GM12875 (cell line): ENCODE results near the gene PVALEF.

Experiments used
- H3K4me3 ChIP-seq: one replicate; pipeline ENCODE4 v1.5.1; 2011; ENCODE audit warnings: low read depth, low read length, control low read depth
- TF ChIP-seq, protein P1 (sequence below): IDR thresholded peaks from 2 replicates; pipeline ENCODE4 v1.5.1; 2011; ENCODE audit warnings: low read depth, mild to moderate bottlenecking, control low read depth, inconsistent platforms, low read length, moderate library complexity, borderline replicate concordance; ENCODE audit not compliant: insufficient read depth

Gene PVALEF

DNA sequence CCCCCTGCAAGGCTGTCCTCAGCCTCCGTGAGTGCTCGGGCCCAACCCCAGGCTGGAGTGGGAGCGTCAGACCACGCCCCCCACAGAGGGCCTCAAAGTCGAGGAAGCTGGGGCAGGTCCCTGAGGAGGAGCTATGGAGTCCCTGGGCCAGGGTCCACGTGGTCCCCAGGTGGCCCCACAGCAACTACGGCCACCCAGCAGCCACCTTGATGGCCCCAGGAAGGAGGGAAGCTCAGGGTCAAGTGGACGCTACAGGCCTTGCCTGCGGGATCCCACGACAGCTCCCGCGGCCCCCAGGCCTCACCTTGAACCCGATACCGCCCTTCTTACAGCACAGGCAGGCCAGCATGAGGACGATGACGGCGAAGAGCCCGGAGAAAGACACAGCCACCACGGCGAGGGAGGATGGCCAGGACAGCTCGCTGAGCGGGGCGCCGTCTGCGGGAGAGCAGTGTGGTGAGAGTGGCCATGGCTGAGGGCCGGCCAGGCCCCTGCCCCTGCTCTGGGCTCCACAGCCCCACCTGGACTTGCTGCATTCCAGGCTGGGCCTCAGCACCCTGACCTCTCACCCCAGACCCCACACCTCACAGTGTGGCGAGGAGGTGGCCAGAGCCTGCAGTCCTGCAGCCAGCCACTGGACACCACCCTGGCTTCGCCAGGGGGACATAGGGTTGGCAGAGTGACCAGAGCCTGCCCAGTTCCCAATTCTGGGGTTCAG lies 31.1 kb upstream of the PVALEF start:
- TF ChIP-seq, protein P1, sequence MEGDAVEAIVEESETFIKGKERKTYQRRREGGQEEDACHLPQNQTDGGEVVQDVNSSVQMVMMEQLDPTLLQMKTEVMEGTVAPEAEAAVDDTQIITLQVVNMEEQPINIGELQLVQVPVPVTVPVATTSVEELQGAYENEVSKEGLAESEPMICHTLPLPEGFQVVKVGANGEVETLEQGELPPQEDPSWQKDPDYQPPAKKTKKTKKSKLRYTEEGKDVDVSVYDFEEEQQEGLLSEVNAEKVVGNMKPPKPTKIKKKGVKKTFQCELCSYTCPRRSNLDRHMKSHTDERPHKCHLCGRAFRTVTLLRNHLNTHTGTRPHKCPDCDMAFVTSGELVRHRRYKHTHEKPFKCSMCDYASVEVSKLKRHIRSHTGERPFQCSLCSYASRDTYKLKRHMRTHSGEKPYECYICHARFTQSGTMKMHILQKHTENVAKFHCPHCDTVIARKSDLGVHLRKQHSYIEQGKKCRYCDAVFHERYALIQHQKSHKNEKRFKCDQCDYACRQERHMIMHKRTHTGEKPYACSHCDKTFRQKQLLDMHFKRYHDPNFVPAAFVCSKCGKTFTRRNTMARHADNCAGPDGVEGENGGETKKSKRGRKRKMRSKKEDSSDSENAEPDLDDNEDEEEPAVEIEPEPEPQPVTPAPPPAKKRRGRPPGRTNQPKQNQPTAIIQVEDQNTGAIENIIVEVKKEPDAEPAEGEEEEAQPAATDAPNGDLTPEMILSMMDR = no peak

DNA sequence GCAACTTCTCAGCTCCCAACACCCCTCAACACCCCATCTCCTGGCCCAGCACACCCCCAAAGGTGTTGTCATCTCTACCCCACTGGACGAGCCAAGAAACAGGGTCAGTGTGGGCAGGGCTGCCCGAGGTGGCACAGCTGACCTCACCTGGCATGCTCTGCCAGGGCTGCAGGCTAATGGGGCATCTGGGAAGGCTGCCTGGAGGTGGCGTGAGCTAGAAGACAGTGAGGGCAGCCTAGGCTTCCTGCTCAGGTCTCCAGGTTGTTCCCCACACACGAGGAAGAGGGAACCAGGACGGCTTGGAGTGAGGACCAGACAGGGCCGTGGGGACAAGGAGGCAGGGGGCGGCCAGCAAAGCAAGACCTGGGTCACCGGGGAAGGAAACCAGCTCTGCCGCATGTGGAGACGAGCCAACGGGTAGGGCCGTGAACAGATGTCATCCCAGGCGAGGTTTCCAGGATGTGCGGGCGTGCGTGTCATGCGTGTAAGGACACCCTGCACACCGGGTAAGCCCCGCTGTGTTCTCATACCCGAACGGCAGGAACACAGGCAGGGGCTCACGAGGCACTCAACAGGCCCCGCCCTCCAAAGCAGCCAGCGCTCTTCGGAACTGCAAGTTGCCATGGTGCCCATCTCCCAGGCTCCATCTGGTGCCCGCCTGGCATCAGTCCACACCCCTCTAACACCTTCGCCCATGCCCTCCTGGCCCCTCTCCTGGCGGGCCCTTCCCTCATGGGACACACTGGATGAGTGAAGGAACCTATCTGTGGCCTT lies 29.6 kb upstream of the PVALEF start:
- TF ChIP-seq, protein P1 = no peak
- H3K4me3 ChIP-seq = no peak overlapping the region

More for the DNA sequence above, 31.1 kb upstream of the PVALEF start:
- H3K4me3 ChIP-seq = no peak overlapping the region

DNA sequence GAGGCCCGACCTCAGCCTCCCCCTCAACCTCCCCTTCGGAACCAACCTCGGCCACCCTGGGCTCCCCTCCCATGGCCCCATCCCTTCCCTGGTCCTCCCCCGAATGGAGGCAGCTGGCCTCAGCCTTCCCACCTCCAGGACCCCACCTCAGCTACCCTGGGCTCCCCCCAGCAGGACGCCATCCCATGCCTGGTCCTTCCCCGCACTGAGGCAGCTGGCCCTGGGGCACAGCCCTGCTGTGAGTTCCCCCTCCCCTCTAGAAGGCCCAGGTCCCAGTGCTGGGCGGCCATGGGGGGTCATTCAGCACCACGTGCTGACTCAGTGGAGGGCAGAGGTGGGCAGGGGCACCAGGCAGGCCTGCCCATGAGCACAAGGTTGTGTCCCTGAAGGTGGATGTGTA lies 28.9 kb upstream of the PVALEF start:
- H3K4me3 ChIP-seq = no peak overlapping the region
- TF ChIP-seq, protein P1 = no peak

DNA sequence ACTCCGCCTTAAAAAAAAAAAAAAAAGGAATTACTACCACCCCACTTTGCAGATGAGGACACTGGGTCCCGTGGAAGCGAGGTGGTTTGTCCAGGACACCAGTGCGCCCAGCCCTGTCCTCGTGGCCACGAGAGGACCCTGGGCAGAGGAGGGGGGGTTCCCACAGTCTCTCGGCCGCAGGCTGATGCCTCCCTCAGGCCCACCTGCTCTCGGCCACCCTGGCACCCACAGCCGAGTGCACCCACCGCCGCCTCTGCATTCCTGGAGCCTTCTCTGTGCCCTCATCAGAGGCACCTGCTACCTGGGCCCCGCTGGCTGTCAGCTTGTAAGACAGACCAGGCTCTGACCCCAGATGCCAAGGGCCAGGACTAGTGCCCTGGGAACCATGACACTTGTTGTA lies 28.1 kb upstream of the PVALEF start:
- H3K4me3 ChIP-seq = no peak overlapping the region
- TF ChIP-seq, protein P1 = no peak

DNA sequence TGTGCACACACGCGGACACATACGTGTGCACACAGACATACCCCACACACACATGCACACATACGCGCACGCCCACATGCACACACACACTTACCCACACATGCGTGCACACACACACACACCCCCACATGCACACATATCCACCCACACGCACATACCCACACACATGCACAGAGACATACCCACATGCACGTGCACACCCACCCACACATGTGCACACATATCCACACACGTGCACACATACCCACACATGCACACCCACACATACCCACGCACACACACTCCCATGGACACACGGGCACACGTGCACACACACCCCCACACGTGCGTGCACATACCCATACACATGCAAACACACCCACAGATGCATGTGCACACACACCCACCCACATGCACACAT lies 27.2 kb upstream of the PVALEF start:
- H3K4me3 ChIP-seq = no peak overlapping the region
- TF ChIP-seq, protein P1 = no peak

DNA sequence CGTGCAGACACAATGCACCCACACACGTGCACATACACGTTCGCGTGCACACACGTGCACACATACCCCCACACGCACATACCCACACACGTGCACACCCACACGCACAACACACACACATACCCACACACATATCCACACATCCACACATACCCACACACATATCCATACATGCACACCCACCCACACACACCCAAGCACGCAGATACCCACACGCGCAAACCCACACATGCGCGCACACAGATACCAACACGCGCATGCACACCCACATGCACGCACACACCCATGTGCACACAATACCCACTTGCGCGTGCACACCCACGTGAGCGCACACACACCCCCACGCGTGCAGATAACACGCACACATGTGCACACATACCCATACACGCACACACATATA lies 26.8 kb upstream of the PVALEF start:
- TF ChIP-seq, protein P1 = no peak

DNA sequence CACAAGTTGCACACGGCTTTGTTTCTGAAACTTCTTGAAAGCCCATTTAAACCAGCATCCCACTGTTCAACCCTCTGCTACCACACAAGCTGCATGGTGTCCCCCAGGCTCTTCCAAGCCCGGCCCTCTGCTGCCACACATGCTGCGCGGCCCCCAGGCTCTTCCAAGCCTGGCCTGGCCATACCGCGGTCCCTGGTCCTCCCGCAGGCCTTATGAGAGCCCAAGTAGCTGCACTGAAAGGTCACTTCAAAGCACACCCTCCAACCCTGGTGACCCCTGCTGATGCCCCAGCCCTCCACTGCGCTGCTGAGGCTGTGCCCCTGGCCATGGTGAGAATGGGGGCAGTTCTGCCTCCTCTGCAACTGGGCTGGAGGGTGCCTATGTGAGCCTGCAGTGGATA lies 25.9 kb upstream of the PVALEF start:
- no peak overlapping the region for H3K4me3 ChIP-seq
- TF ChIP-seq, protein P1 = no peak

More for the DNA sequence above, 26.8 kb upstream of the PVALEF start:
- no peak overlapping the region for H3K4me3 ChIP-seq
